GM18502 (cell line): ENCODE data around the gene SLC28A1.
"Not testable (repeated sequence)": the region's sequence is repeated elsewhere in the genome, so short reads cannot be mapped to it uniquely, and the experiment has no call there.

Experiments
- ATAC-seq: cut with Tn5 transposase; IDR thresholded peaks from one replicate; pipeline ENCODE4 v1.9.1; 2021; ENCODE audit warnings: mild to moderate bottlenecking; ENCODE audit not compliant: unreplicated experiment, poor library complexity

Gene SLC28A1

GRCh38 chr15:84883916-84884781 is at the start of gene SLC28A1:
TSS of gene SLC28A1 (plus strand) at chr15:84884662. CDS start at chr15:84887761, 3,099 bp downstream.
- no peak for ATAC-seq

DNA sequence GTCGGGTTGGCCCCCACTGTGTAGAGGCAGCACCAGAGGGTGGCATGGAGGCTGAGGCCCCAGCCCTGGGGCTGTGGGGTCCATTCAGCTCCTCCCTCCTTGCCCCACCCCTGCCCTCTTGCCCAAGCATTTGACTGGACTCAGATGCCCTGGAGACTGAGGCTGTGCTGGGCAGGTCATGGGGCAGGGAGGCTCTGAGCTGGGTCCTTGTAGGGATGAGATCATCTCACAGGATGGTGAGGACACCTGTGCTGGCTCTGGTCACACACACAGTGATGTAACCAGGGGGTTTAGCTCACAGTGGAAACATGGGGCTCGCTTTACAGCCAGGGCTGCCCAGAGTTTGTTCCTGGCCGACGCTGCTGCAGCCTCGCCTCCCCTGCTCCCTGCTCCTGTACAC is 49.5 kb upstream of the SLC28A1 start:
- no peak for ATAC-seq

DNA sequence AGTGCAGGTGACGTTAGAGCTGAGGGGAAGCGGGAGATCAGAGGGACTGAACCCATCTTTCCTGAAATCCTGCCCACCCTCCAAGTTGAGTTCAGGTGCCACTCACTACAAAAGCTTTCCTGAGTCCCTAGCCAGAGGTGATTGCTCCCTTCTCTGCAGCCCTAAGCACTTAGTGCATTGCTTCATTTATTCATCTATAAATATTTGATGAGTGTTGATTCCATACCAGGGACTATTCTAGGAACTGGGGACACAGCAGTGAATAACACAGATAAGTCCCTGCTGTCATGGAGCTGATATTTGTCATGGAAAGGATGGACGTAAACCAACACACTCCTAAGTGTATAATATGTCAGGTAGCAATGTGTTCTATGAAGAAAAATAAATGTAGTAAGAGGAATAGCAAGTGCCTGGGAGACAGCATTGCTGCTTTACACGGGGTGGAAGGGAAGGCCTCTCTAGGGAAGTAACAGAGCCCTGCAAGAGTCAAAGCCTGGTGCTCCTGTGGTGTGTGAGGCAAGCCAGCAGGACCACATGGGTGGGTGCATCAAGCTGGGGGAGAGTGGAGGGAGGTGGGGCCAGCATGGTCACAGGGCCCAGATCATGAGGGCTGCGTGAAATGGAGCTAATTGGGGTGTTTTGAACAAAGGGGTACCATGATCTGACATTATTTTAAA is 48.7 kb upstream of the SLC28A1 start:
- ATAC-seq: no peak

- no peak for ATAC-seq
Measured at GRCh38 chr15:84836844-84837243, 47.6 kb upstream of the SLC28A1 start.

GRCh38 chr15:84839714-84840113 is 44.7 kb upstream of the SLC28A1 start:
- ATAC-seq: no peak

DNA sequence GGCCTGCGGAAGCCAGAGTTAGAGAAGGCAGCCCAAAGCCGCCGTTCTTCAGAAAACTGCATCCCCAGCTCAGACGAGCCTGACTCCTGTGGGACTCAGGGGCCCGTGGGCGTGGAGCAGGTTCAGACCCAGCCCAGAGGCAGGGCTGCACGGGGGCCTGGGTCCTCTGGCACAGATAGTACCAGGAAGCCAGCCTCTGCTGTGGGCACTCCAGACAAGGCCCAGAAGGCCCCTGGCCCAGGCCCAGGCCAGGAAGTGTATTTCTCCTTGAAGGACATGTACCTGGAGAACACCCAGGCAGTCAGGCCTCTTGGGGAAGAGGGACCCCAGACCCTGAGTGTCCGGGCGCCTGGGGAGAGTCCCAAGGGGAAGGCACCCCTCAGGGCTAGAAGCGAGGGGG is 44.2 kb upstream of the SLC28A1 start:
- no peak for ATAC-seq

DNA sequence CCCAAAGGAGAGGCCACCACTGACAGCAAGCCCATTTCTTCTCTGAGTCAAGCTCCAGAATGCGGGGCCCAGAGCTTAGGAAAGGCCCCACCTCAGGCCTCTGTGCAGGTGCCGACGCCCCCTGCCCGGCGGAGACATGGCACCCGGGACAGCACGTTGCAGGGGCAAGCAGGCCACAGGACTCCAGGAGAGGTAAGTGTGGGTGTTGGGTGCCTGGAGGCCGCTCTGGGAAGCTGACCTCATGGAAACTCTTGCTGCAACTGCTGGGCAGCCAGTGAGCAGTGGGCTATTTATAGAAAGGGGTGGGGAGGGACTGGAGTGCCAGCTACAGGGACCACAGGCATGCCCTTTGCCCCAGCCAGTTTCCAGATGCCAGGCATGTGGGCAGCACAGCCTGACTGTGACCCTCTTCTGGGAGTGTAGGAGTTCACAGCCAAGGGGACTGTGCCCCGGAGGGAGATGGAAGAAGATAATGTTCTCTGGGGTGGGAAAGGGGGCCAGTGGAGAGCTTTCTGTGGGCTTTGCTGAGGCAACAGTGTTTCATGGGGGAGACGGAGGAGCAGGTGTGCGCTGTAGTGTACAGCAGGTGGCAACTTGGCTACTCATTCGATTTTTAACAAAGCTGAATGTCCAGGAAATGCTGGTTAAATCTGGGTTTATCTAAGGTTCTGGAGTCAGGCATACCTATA is 43.6 kb upstream of the SLC28A1 start:
- no peak for ATAC-seq

GRCh38 chr15:84842781-84843180 is 41.7 kb upstream of the SLC28A1 start:
- no peak for ATAC-seq

DNA sequence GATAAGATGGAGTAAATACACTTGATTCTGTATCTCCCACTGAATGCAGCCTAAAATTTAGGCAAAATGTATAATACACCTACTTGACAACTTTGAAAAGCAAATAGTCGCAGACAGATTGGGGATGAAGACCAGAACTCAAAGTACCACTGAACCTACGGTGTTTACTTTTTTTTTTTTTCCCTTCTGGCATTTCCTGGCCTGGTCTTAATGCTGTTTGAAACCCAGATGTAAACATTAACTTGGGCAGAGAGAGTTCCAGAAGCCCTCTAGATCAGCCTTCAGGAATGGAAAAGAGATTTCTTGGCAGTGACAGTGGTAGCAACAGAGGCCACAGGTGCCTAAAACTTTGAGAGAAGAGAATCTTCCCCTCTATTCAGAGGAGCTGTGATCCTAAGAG is 39.5 kb upstream of the SLC28A1 start:
- ATAC-seq: no peak

DNA sequence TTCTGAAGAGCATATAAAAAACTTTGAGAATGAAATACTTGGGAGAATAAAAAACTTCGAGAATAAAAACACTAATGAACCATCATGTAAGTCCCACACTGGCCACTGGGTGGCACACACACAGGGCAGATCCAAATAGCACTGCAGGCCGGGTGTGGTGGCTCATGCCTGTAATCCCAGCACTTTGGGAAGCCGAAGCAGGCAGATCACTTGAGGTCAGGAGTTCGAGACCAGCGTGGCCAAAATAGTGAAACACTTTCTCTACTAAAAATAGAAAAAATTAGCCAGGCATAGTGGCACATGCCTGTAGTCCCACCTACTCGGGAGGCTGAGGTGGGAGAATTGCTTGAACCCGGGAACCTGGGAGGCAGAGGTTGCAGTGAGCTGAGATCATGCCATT is 38.8 kb upstream of the SLC28A1 start:
- not testable (repeated sequence) for ATAC-seq

DNA sequence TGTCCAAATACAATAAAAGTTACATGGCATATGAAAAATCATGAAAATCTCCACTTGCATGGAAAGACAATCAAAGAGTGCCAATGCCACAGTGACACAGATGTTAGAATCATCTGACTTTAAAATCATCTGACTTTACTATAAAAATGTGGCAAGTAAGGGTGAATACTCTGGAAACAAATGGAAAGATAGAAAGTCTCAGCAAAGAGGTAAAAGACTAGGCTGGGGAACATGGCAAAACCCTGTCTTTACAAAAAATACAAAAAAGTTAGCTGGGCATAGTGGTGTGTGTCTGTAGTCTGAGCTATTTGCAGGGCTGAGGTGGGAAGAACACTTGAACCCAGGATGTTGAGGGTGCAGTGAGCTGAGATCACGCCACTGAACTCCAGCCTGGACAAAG is 38.2 kb upstream of the SLC28A1 start:
- no peak for ATAC-seq

DNA sequence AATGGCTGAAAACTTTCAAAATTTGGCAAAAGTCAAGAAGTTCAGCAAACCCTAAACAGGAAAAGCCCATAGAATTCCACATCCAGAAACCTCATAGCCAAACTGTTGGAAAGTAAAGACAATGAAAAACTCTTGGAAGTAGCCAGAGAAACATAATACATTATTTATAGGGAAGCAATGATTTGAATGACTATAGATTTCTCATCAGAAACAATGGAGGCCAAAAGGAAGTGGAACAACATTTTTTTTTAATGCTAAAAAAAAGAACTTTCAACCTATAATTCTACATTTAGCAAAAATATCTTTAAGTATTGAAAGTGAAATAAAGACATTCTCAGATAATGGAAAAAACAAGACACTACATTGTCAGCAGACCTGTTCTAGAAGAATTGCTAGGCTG is 37.1 kb upstream of the SLC28A1 start:
- ATAC-seq: no peak

DNA sequence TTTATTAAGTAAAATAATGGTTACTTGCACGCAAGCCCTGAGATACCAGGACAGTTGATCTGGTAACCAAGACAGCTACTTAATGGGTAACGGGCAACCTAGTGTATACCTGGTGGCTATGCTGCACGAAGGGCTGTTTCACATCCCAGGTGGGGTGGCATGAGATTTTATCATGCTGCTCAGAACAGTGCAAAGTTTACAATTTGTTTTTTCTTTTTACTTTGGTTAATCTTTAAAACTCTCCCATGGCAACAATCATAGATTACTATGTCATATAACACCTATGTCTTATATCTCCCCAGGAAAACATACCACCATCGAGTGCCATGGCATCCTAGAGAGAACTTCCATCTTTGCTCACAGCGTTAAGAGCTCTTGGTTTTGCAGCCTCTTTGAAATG is 32.2 kb upstream of the SLC28A1 start:
- no peak for ATAC-seq

DNA sequence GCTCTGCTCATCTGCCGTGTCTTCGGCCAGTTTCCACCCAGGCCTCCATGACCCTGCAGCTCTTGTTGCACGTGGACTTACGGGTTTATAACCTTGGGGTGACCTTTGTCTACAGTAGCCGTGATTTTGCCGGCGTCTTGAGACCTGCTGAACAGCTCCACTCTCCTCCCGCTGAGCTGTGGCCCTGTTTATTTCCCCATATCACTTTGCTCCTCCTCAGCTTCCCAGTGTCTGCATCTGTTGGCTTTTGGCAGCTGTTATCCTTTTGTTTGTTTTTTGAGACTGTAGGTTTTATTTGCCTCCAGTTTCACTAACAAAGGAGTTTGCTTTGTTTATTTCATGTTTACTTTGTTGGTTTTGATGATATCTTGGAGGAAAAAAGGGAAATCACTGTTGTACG is 29.3 kb upstream of the SLC28A1 start:
- ATAC-seq: no peak

DNA sequence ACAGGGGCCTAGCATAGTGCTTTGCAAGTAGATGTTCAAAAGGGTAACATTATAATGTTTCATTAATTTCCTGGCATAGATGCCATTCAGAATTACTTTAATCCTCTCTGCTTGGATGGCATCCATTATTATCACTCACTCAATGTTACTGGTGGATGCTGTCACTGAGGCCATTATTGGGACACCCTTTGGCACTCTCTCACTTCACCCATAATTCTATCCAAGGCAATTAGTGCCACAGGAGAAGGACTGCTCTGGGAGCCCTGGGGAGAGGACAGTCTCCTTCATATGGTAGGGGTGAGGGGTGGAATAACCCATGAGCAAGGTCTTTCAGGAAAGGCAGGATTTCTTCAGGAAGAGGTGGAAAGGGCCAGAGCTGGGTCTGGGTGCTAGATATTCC is 28.7 kb upstream of the SLC28A1 start:
- no peak for ATAC-seq

DNA sequence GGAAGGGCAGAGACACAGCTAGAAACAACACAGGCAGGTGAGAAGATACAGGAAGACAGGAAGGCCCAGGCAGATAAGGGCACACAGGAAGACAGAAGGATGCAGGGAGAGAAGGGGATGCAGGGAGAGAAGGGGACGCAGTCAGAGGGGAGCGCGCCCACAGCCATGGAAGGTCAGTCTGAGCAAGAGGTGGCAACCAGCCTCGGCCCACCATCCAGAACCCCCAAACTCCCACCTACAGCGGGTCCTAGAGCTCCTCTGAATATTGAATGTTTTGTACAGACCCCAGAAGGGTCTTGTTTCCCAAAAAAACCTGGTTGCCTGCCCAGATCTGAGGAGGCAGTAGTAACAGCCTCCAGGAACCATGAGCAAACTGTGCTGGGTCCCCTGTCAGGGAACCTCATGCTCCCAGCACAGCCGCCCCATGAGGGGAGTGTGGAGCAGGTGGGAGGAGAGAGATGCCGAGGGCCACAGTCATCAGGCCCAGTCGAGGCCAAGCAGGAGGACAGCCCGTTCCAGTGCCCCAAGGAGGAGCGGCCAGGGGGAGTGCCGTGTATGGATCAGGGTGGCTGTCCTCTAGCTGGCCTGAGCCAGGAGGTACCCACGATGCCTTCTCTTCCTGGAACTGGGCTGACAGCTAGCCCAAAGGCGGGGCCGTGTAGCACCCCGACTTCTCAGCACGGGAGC is 27.6 kb upstream of the SLC28A1 start:
- no peak for ATAC-seq

DNA sequence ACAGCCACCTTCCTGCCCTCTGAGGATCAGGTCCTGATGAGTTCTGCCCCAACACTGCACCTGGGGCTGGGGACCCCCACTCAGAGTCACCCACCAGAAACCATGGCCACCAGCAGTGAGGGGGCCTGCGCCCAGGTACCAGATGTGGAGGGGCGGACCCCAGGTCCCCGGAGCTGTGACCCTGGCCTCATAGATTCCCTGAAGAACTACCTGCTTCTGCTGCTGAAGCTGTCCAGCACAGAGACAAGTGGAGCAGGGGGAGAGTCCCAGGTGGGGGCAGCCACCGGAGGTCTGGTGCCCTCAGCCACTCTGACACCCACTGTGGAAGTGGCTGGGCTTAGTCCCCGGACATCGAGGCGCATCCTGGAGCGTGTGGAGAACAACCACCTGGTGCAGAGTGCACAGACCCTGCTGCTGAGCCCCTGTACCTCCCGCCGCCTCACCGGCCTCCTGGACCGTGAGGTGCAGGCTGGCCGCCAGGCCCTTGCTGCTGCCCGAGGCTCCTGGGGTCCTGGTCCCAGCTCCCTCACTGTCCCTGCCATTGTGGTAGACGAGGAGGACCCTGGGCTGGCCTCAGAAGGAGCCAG is 27.0 kb upstream of the SLC28A1 start:
- ATAC-seq: no peak

DNA sequence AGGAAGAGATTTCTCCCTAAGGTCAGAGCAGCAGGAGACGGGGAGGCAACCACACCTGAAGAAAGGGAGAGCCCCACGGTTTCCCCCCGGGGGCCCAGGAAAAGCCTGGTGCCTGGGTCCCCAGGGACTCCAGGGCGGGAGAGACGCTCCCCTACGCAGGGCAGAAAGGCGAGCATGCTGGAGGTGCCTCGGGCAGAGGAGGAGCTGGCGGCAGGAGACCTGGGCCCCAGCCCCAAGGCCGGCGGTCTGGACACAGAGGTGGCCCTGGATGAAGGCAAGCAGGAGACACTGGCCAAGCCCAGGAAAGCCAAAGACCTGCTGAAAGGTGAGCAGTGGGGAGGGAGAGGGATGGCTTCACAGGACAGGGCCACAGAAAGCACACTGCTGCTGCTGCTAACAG is 26.2 kb upstream of the SLC28A1 start:
- no peak for ATAC-seq

DNA sequence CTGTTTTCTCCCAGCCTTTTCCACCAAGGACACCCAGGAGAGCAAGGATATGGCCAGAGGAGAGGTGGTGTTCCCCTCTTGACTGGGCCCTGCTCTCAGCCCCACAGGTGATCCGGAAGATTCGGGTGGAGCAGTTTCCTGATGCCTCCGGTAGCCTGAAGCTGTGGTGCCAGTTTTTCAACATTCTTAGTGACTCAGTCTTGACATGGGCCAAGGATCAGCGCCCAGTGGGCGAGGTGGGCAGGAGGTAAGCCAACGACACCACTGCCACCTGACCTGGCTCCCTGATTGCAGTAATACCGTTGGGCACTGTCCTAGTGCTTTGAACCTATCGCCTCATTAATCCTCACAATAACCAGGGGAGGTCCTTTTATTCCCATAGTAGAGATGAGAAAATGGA is 25.3 kb upstream of the SLC28A1 start:
- no peak for ATAC-seq

DNA sequence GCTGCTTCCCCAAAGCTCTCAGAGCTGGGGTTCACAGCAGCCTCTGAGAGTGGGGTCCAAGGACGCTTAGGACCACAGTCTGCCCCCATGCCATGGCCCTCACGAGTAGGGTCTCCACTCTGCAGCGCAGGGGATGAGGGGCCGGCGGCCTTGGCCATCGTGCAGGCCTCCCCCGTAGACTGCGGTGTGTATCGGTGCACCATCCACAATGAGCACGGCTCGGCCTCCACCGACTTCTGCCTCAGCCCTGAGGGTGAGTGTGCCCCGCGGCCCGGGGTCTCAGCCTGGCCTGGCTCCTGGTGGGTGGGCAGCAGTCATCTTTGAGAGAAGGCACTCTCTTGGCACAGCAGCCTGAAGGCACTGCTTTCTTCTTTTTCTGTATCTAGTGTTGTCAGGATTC is 24.8 kb upstream of the SLC28A1 start:
- no peak for ATAC-seq
